ENCODE results near the gene GNB1L. TPM values are rescaled to one million over a fixed set of nuclear protein-coding genes. Genes with fewer than 3 reads are reported as not detected.
A peak's percentile ranks its signal among the peaks of the same experiment; 100 is the strongest.

GNB1L gene
- total and polyA plus RNA-seq, 9 of the 15 experiments (the other 6 are each of a cell fraction or from before 2014, with no cell fraction given), result 0.56 to 50.5 (median 10.2) TPM

DNA sequence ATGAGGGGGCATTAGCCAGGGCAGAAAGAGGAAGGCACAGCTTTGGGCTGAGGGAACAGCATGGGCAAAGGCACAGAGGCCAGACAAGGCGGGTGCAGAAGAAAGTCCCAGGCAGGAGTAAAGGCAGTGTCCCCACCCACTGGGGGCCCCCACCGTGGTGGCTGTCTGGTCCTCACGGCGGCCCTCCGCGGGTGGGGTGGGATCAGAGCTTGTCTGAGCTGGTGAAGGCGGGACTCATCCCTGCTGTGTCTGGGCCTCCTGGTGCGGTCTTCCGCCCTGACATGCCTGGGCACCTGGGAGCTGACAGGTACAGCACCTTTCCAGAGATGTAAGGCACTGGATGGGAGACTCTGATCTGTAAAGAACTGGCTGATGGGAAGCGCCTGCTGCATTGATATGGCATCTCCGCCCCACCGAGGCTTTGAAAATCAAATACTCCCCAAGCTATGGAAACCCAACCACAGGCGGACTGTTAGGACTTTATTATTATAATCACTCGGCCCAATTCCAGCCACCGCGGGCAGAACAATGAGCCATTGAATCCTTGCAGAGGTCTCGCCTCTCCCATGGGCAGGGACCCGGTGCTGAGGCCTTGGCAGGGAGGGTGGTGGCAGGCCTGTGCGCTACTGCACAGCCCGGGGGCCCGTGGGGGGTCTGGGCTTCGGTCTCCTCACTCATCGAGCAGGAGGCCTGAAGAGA is 14.2 kb upstream of the GNB1L start:
- POLR2A ChIA-PET, result interaction anchor here (0.5 to 2.3 kb wide), 9 partner anchors 11 to 123 kb away, joined by 3 to 22 read pairs (median 4); partner anchors contain the start of genes GNB1L and RTL10
- H3K4me2 ChIP-seq (ENCODE audit: insufficient read depth, low read length), result no peak overlapping the region
- WGBS (ENCODE audit: insufficient coverage, low coverage, missing lambda C conversion rate), result 42% methylated on average over 23 of the region's 23 CpGs

More for the DNA sequence above, 14.2 kb upstream of the GNB1L start:
- intact Hi-C loops (cut with micrococcal nuclease) (no loop called here), in situ Hi-C loops (cut with MboI) (no loop called here)
- peaks cover 13% of the 10 kb centered on the region for H4K20me1 ChIP-seq (replicated peaks; ENCODE audit: control insufficient read depth, insufficient read depth, low read length)
- ATAC-seq, result peak; percentile 2; the same call in 1 of the 3 replicates
- H3K4me3 ChIP-seq, result no peak overlapping the region
- no peaks in the 10 kb centered on the region for H3K79me2 ChIP-seq (ENCODE audit: control insufficient read depth, insufficient read depth, low read length)
- peaks cover 8 to 53% of the 10 kb centered on the region in 2 experiments; a peak in 4 of 5 replicates for H3K4me1 ChIP-seq (replicated peaks in 1 of 2; ENCODE audit: control insufficient read depth in 2 of 2, insufficient read depth in 2 of 2, low read length in 2 of 2)
- no peak overlapping the region for H3K27ac ChIP-seq (ENCODE audit: extremely low read depth, low read depth, low read length)
- H2AFZ ChIP-seq (ENCODE audit: low read depth, low read length), result no peak overlapping the region
- peak overlapping the region in 1 of 2 experiments; percentile 30; a peak in 2 of 4 replicates for H3K9ac ChIP-seq (ENCODE audit: insufficient read depth in 1 of 2, low read depth in 2 of 2, low read length in 2 of 2)
- TF ChIP-seq ZNF75A (CRISPR knock-in tag; IDR thresholded peaks at IDR 0.05) (no peak), FOXA3 (CRISPR knock-in tag; conservative IDR thresholded peaks at IDR 0.05 in 1 of 2, IDR thresholded peaks at IDR 0.05 in 1 of 2) (no peak), SIX5 (IDR thresholded peaks at IDR 0.05; ENCODE audit: borderline replicate concordance in 1 of 2, insufficient read depth in 1 of 2, low read depth in 1 of 2, low read length in 2 of 2) (no peak), HMGN3 (IDR thresholded peaks at IDR 0.05; ENCODE audit: borderline replicate concordance, extremely low read depth, insufficient read length, low read depth, low read length) (peak; percentile 41), THRAP3 (IDR thresholded peaks at IDR 0.05; ENCODE audit: borderline replicate concordance) (no peak), NFE2L1 (tag; IDR thresholded peaks at IDR 0.05; ENCODE audit: borderline replicate concordance, low read depth) (no peak), EZH2 (IDR thresholded peaks at IDR 0.05; ENCODE audit: borderline replicate concordance, low read depth, low read length) (0 out of 2 replicates have a peak, but pooled peaks have one; percentile 7), SAFB2 (IDR thresholded peaks at IDR 0.05; ENCODE audit: borderline replicate concordance, low read depth, low read length, severe bottlenecking) (no peak), ZNF695 (CRISPR knock-in tag; IDR thresholded peaks at IDR 0.05) (no peak), SPI1 (IDR thresholded peaks at IDR 0.05; ENCODE audit: borderline replicate concordance, low read depth, low read length) (peak; percentile 24; the same call in 1 of the 2 replicates), CC2D1A (IDR thresholded peaks at IDR 0.05) (0 out of 2 replicates have a peak, but pooled peaks have one; percentile 0), BRCA1 (IDR thresholded peaks at IDR 0.05) (no peak), BRCA1 (CRISPR knock-in tag; IDR thresholded peaks at IDR 0.05) (no peak), E2F3 (CRISPR knock-in tag; IDR thresholded peaks at IDR 0.05) (0 out of 2 replicates have a peak, but pooled peaks have one; percentile 26), ZNF232 (CRISPR knock-in tag; IDR thresholded peaks at IDR 0.05) (no peak), MCM5 (IDR thresholded peaks at IDR 0.05; ENCODE audit: low read depth) (no peak)
- TF ChIP-seq, protein P1, sequence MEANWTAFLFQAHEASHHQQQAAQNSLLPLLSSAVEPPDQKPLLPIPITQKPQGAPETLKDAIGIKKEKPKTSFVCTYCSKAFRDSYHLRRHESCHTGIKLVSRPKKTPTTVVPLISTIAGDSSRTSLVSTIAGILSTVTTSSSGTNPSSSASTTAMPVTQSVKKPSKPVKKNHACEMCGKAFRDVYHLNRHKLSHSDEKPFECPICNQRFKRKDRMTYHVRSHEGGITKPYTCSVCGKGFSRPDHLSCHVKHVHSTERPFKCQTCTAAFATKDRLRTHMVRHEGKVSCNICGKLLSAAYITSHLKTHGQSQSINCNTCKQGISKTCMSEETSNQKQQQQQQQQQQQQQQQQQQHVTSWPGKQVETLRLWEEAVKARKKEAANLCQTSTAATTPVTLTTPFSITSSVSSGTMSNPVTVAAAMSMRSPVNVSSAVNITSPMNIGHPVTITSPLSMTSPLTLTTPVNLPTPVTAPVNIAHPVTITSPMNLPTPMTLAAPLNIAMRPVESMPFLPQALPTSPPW (CRISPR knock-in tag; IDR thresholded peaks at IDR 0.05), result peak; percentile 9; the same call in 1 of the 2 replicates
- H3K9me3 ChIP-seq (replicated peaks; ENCODE audit: control insufficient read depth, insufficient read depth, low read depth, low read length), result no peaks in the 10 kb centered on the region
- H3K27me3 ChIP-seq (ENCODE audit: control insufficient read depth in 2 of 2, insufficient read depth in 2 of 2, low read length in 2 of 2), result peaks cover 2 to 30% of the 10 kb centered on the region in 2 experiments; a peak in 3 of 5 replicates
- H3K36me3 ChIP-seq (ENCODE audit: control insufficient read depth, insufficient read depth, low read length), result no peaks in the 10 kb centered on the region
- H3K9me1 ChIP-seq (ENCODE audit: control insufficient read depth, insufficient read depth, low read length), result no peaks in the 10 kb centered on the region
- no TSS peak for BruUV-seq (replicated peaks)
- CTCF ChIA-PET (ENCODE audit: low intra/inter-chr PET ratio), result interaction anchor here (0.6 to 1.4 kb wide), 3 partner anchors 112 to 139 kb away, joined by 3 to 5 read pairs (median 3); no protein-coding TSS in a partner anchor
- no peak for DNase-seq (ENCODE audit: extremely low read depth in 1 of 4, low spot score in 3 of 4)
- FAIRE-seq, result no peak
